AG08395 (cell line): ENCODE results near the gene ABLIM2.
A peak's percentile ranks its signal among the peaks of the same experiment; 100 is the strongest.

ENCODE experiments used
- DNase-seq: peaks from one replicate; pipeline ENCODE4 v3.0.0; 2012; ENCODE audit warnings: mixed read lengths, low spot score

Gene ABLIM2

DNA sequence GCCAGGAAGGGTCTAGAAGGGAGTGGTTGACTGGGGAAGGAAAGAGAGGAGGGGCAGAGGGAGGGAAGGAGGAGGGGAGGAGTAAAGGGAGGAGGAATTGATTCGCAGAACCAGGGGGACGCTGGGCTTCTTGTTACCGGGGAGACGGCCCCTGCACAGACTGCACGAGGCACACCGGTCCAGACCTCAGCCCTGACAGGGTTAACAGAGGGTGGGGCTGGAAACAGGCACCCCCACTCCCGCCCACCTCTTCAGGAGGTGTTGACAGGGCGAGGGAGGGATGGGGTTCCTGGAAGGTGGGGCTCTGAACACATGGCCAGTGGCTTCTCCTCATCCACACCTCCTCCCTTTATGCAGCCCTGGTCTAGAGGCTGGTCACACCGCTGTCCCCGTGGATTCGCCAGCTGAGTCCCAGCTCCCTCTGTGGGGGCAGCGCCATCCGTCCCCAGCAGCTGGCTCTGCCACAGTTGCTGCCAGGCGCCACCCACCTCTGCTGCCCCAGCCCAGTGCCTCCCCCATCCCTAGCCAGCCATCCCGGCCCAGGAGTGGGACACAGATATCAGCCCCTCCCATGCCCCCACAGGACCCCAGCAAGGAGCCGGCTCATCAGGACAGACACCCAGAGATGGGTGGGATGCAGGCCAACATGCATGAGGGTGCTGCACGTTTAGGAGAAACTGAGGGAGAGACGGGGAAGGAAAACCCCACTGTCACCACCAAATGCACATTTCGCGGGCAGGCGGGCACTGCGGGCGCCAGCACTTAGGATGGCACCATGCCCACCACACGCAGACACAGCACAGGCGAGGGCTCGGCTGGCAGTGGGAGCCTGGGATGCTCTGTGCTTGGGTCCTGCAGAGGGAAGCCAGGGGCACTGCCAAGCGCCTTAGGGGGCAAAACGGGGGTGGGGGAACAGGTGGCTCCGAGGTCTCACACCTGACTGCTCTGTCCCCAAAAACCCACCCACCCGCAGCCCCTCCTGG lies 87.6 kb downstream of the ABLIM2 start:
- DNase-seq = no peak

DNA sequence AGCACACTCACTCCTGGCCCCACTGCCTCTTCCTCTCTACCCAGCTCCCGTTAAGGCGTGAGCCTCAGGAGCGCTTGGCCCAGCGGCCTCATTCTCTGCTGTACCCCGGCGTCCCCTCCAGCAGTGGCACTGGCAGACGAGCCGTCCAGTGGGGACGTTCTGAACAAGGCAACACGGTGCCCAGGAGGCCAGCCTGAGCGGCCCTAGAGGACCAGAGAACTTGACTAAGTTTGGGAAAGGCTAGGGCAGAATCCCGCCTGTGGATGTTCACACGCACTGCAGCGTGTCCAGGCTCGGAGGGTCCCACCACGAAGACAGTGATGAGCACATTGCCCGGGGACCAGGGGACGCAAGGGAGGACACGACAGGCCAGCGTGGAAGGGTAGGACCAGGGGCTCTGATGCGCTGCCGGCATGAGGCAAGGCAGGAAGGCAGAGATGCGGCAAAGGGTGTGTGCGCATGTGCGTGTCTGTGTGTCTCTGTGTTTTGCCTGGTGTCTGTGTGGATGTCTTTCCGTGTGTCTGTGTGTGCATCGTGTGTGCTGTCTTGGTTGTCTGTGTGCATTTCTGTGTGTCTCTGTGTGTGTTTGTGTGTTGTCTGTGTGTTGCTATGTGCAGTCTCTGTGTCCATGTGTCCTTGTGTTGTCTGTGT lies 89.4 kb downstream of the ABLIM2 start:
- DNase-seq = no peak

DNA sequence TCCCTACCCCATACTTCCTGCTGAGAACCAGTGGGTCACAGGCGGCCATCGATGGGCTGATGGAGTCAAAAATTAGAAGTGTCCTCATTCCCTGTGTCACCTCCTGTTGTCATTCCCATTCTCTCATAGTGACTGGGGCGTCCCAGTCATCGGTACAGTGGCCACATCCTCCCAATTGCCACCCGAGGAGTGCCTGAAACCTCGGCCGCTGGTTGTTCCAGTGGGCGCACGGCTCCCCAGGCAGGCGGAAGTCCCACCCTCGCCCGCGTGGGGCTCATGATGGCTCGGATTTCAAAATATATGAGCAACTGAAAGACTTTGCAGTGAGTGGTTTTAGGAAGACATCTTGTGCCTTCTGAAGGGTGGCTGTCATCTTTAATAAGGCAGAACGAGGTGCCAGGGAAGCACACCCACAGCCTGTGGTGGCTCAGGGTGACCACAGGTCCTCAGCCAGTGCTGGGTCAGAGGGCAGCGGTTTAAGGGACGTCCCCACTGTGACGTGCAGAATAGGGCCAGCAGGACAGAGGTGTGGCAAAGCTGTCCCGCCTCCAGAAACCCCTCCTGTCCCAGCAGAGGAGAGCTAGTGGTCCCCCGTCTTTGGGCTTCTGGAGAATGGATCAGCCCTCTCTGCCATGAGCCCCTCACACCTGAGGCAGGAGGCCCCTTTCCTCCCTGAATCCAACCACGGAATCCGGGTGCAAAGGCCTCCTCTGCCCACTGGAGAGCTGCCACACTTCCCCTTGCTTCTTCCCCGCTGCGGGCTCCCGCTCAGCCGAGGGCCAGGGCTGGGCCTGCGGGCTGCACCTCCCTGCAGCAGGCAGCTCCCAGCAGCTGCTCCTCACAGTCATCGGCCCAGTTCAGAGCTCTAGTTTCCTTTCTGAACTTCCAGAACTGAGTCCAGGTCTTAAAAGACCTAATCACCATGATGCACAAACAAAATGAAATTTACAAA lies 90.4 kb downstream of the ABLIM2 start:
- DNase-seq = no peak

DNA sequence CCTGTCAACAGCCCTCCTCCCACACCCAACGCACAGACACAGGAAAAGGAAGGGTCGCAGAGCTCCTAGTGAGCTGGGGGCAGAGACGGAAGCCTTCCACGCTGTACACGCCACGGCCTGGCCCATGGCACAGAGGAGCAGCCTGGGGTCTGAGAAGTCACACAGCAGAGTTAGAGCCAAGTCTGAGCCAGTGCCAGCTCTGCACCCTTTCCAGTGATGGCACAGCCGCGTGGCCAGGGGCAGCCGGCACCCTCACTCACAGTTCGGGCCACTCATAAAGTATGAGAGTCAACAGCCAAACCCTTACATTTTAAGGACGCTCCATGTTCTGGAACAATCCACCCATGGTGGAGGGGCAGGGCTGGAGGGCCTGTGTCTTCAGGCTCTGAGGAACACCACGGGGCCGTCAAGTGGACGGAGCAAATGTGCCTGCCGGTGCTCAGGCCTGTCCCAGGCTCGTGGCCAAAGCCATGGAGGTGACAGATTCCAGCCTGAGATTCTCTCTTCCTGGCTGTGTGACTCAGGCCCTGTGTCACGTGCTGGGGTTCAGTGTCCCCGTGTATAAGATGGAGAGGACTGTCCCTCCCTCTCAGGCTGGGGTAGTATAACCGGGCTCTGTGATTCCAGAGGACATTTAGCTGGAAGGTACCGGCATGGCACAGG lies 91.2 kb downstream of the ABLIM2 start:
- DNase-seq = no peak

DNA sequence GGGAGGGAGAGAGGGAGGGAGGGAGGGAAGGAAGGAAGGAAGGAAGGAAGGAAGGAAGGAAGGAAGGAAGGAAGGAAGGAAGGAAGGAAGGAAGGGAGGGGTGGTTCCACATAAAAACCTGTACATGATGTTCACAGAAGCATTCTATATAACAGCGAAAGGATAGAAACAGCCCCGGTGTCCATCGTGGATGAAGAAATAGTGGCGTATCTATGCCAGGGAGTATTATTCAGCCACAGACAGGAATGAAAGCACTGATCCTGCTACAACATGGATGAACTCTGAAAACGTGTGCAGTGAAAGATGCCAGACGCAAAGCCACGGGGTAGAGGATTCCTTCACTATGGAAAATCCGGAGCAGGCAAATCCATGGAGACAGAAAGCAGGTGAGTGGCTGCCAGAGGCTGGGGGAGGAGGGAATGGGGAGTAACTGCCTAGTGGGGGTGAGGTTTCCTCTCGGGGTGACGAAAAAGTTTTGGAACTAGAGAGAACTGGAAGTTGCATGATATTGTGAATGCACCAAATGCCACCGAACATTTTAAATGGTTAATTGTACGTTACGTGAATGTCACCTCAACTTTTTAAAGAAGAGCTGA lies 92.2 kb downstream of the ABLIM2 start:
- no peak for DNase-seq

DNA sequence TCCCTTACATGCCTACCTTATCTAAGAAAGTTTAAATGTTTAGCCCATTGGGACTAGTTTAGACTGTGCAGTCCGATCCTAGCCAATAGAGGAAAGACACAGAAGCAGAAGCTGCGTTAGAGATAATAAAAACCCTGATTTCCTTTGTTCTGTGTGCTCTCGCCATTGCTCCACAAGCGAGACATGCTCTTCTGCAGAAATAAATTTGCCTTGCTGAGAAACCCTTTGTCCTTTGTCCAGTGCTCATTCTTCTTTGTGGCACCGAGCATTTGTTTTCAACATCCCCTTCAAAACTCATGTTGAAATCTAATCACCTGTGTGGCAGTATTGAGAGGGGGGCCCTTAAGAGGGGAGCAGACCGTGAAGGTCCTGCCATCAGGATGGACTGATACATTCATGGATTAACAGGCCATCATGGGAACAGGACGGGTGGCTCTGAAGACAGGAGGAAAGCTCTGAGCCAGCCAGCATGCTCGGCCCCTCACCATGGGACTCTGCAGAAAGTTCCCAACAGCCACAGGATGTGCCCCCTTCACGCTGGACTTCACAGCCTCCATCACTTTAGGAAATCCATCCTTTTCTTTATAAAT lies 94.5 kb downstream of the ABLIM2 start:
- no peak for DNase-seq

DNA sequence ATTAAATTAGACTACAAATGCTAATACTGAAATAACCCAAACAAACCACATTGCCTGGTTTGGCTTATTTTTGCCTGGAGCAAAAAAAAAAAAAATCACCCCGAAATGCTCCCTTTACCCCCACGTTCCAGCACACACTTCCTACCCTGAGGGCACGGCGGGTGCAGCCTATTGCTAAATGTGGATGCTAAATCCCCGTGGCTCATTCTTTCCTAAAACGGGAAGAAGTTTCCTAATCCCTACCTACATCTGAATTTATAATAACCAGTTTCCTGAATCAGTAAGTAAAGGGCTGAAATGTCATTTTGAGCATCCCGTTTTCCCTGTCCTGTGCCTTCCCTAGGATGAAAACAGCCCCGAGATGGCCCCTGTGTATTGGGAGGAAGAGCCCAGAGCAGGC lies 97.0 kb downstream of the ABLIM2 start:
- no peak for DNase-seq

DNA sequence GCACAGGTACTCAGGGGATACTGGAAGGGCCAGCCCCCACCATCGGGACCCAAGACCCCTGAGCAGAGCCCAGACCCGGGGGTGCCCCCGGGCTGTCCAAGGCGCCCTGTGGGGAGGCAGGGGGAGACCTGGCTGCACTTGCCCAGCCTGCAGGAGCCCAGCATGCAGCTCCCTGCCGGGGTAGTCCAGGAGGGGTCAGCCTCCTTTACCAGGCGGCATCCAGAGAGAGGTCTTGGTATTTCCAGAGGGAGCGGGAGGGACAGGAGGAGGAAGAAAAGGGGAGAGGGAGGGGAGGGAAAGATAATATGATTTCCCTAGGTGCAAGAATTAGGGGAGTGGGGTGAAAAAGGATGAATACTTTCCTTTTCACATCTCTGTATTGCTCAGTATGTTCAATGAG lies 97.5 kb downstream of the ABLIM2 start:
- no peak for DNase-seq

DNA sequence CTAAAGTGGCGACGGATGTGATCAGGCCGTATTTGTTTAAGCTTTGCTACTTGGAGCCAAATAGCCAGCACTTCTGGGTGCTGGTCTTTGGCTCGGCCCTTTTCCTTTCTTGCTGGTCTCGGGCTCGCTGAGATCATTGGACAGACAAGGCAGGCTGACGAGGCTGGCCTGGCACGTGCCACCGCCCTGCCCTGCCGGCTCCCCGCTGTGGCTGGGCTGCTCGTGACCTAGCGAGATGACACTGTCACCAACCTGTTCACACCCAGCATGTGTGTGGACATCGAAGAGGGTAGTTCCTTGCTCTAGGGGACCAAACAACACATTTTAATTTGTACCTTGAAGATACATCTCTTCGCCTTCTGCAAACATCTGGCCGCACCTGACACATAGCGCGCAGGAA lies 98.0 kb downstream of the ABLIM2 start:
- no peak for DNase-seq

DNA sequence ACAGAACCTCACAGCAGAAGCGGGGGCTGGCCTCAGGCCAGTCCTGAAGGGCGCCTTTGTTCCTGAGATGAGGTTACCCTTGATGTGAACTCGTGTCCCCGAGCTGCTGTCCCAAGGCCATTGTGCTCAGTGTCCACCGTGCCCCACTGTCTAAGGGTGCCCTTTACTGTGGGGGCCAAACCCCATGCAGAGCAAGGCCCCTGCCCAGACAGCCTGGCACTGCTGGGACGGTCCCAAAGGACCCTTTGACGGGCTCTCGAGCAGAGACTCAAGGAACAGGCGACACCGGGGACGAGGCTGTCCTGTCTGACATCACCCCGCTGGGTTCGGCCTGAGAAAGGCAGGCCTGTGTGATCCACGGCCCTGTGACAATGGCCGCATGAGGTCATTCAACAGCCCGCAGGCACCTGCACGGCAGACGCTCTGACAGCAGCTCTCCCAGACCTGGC lies 100.6 kb downstream of the ABLIM2 start:
- DNase-seq = no peak

DNA sequence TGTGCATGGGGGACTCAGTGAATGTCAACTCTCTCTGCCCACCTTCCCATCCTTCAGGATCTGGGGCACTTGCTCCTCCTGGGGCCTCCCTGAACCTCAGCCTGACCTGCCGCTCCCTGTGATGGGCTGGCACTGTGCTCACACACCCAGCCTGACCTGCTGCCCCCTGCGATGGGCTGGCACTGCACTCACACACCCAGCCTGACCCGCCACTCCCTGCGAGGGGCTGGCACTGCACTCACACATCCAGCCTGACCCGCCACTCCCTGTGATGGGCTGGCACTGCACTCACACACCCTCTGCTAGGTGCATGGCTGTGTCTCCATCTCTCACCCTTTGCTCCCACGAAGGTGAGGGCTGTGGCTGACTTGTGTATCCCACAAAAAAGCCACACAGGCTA lies 103.4 kb downstream of the ABLIM2 start:
- no peak for DNase-seq

DNA sequence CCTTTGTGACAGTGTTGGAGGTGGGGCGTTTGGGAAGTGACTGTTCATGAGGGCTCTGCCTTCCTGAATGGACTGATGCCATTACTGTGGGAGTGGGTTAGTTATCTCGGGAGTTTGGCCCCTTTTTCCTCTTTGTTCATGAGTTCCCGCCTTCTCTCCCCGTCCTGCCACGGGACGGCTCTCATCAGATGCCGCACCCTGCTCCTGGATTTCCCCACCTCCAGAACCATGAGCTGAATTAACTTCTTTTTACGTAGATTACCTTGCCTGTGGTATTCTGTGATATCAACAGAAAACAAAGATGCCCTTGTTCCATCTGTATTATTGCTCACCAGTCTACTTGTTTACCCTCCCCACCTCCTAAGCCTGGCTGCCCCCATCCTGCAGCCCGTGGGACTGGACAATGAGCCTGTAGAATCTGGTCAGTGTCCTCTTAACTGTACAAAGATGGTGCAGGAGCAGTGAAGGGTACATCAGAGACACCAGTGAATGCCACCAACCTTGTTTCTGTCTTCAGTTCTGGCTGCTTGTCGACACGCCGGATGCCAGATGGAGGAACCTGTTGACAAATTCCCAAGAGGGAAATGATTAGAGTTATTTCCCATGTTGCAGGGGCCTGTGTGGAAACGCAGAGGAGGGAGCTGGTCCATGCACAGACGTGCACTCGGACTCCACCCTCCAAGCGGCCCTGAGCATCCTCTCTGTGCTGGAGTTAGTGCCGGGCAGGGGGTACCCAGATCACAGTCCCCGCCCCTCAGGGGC lies 104.7 kb downstream of the ABLIM2 start:
- DNase-seq = no peak

DNA sequence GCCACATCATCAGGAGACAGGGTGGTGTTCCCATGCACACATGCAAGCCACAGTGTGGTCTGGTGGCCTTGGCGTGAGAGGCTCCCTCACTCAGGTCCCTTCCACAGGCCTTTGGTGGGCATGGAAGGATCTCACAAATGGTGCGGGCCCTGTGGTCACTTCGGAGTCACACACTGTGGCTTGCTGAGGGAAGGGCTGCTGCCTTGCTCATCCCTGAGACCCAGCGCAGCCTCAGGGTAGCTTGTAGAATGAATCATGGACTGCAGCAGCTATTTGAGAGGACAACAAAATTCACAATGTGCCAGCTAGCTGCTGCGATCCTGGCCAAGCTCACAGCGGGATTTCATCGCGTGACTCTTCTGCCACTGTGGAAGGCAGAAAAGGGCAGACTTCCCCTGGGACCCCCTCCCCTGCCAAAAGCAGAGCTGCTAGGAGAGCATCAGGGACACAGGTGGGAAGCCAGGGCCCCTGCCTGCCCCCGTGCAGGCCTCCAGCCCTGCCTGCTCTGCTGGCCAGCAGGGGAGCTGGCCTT lies 106.4 kb downstream of the ABLIM2 start:
- no peak for DNase-seq

DNA sequence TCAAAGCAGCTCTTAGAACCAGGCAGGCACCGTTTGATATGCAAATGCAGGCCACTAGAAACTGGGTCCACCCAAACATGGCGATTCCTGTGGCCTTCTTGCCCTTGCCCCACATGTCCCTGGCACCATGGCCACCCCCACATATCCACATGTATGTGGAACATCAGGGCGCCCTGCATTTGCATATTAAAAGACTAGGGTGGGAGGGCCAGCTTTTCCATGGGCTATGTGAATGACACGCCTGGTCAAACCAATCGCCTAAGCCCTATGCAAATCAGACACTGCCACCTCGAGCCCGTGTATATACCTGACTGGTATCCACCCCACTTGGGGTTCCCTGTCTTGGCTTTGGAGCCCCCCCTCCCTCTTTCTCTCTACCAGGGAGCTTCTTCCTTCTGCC lies 107.0 kb downstream of the ABLIM2 start:
- no peak for DNase-seq

DNA sequence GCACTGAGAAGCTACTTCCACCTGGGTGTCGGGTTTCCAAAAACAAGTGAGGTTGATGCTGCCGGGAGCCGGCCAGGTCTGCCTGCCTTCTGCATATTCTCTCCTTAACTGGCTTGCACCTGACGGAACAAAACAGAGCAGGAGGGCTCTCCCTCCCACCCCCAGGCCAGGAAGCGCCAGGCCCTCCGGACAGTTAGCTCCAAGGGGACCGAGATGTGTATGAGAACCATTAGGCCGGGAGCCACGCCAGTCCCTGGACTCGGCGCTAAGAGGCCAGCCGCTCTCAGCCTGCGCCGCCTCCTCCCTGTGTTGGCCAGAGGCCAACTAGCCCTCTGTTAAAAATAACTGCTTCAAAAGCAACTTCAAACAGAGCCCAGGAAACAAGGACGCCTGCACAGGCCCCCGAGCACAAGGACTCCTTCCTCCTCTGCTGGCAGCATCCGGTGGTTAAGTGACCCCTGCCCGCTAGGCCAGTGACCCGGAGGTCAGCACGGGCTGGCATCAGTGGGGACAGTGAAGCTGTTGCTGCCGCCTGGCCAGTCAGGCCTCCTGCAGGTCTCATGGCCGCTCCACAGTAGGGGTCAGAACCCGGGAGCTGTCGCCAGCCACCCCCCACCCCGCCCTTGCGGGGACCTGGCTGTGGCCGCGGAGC lies 107.9 kb downstream of the ABLIM2 start:
- DNase-seq = peak; percentile 36

DNA sequence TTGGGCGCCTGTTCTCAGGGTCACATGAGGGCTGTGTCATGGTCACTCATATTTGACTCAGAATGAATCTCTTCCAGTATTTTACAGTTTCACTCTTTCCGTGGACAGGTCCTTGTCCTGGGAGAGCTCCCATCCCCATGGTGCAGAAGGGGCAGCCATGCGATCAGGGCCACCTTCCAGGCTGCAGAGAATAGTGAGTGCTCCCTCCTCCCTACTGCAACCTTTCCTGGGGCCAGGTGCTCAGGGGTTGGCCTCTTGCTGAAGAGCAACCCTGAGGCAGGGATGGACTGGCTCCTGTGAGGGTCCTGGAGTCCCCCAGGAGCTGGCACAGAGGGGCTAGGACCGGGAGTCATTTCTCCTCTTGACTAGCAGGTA lies 108.4 kb downstream of the ABLIM2 start:
- no peak for DNase-seq

DNA sequence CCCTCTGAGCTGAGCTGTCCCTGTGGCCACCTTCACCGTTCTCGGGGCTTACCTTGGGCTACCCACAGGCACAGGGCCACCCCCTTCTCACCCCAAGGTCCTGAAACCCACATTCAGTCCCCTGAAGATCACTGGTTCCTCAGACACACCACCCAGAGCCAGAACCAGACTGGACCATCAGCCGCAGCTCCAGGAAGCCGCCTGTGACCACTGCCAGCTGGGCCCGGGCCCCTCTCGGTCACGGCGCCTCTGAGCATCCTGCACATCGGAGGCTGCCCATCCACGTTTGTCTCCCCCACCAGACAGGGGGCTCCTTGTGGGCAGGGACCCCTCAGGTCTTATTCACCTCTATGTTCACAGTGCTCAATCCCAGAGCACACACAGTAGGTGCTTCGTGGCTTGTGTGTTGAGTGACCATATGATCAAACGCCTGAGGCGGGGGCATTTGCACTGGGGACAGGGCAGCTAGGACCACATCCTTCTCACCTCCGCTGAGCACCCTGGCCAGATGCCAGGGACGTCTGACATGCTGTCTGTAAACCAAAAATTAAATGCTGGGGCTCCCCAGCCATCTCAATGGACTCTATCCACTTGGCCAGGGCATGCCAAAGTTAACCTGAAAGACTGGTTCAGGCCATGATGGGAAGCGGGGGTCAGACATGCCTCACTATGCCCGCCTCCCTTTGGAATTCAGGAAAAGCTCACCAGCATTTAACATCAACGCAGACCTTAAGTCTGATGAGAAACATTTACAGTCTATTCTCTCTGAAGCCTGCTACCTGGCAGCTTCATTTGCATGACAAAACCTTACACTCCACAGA lies 109.5 kb downstream of the ABLIM2 start:
- no peak for DNase-seq
